Heart left ventricle (tissue), 16 donors: Measurements from ENCODE around the gene FJX1. TPM values are rescaled to one million over a fixed set of nuclear protein-coding genes. Genes with fewer than 3 reads are reported as not detected.

Experiments
- ATAC-seq, 4 donors: fragments of 200-7000 bp; cut with Tn5 transposase; one replicate each; pipeline ENCODE4 v1.9.1; 2020 to 2022; ENCODE audit warnings: moderate library complexity in 4 of 4, mild to moderate bottlenecking in 3 of 4, moderate number of reproducible peaks in 1 of 4
- DNase-seq, 5 donors: peaks; one replicate each; pipeline ENCODE4 v3.0.0-alpha.2; 2020
- H3K27ac ChIP-seq, 12 donors: fragments of 200-600 bp; sonication (generic) in 4 of 12; one replicate each; pipeline versions ENCODE4 v1.5.0 to v1.8.0; 2016 to 2022; ENCODE audit warnings: mild to moderate bottlenecking in 2 of 12
- H3K27me3 ChIP-seq, 9 donors: fragments of 200-600 bp; sonication (generic) in 2 of 9; one replicate each; pipeline versions ENCODE4 v1.5.1 to v1.8.0; 2016 to 2022; ENCODE audit warnings: mild to moderate bottlenecking in 3 of 9
- H3K36me3 ChIP-seq, 9 donors: fragments of 200-600 bp; sonication (generic) in 2 of 9; one replicate each; pipeline versions ENCODE4 v1.5.0 to v1.8.0; 2018 to 2022; ENCODE audit warnings: mild to moderate bottlenecking in 2 of 9
- H3K4me1 ChIP-seq, 12 donors: fragments of 200-600 bp; sonication (generic) in 4 of 12; one replicate each; pipeline versions ENCODE4 v1.5.0 to v1.8.0; 2016 to 2022; ENCODE audit warnings: mild to moderate bottlenecking in 3 of 12
- H3K4me3 ChIP-seq, 12 donors: fragments of 200-600 bp; sonication (generic) in 4 of 12; one replicate each; pipeline versions ENCODE4 v1.5.0 to v1.8.0; 2017 to 2022; ENCODE audit warnings: mild to moderate bottlenecking in 9 of 12, moderate library complexity in 4 of 12
- H3K9me3 ChIP-seq, 12 donors: fragments of 200-600 bp; sonication (generic) in 4 of 12; one replicate each; pipeline versions ENCODE4 v1.5.0 to v1.8.0; 2016 to 2022; ENCODE audit warnings: mild to moderate bottlenecking in 1 of 12
- POLR2A ChIP-seq, 2 donors: fragments of 450-650 bp; IDR thresholded peaks; one replicate each; pipeline ENCODE4 v1.6.1; 2017; ENCODE audit warnings: antibody characterized with exemption in 2 of 2, mild to moderate bottlenecking in 2 of 2, moderate library complexity in 2 of 2
- WGBS, 4 donors: extraction: QIAGEN DNeasy Blood & Tissue Kit in 2 of 4; methylation state at CpG; one replicate each; pipeline versions ENCODE4 v1.1.5 to v1.1.7; 2013 to 2018; 5-methylcytosine and 5-hydroxymethylcytosine counted together
- intact Hi-C, 10 donors: fragments of 100-400 bp; cut with DNase I; formaldehyde crosslinking; loops; one replicate each; pipeline versions ENCODE4 v1.11.1 to v1.14.2; 2022
- long read RNA-seq, 3 donors: library from polyadenylated mRNA; unstranded; transcript quantifications; one replicate each; pipeline ENCODE4 v2.0.0, GENCODE V29; 2020 to 2021
- polyA plus RNA-seq, 2 donors: library from polyadenylated mRNA; stranded (reverse); fragments of 200-250 nt; gene quantifications; one replicate each; pipeline ENCODE4 v1.2.3, GENCODE V29; 2013
- total RNA-seq, 9 donors: library from RNA; depleted of rRNA in 2 of 9; stranded (reverse); fragments of >200 nt in 2 of 9; fragmentation: NEBNext Ultra II Directional in 3 of 9; extraction: Animal tissue kit (Norgen Biotek cat#: 25700) in 3 of 9; gene quantifications; one replicate each; pipeline versions ENCODE4 v1.1.0 to v1.2.4, GENCODE V29; 2016 to 2023
- TF ChIP-seq, protein P1 (sequence below), 12 donors: fragments of 200-600 bp; sonication (generic) in 4 of 12; IDR thresholded peaks; one replicate each; pipeline versions ENCODE4 v1.5.0 to v1.8.0; 2018 to 2022; ENCODE audit warnings: antibody characterized with exemption in 12 of 12, mild to moderate bottlenecking in 5 of 12
- donor health status: ischemic (EF 13 %, LVEDD 7.1; RV severe dilation, severe dysfunction).
- donor health status: healthy with polysubstance abuse.
- donor health status: DM: no; HTN: yes; CAD: no.
- donor health status: DM: no; HTN: no; CAD: no.
- donor health status: ischemic (EF 25% LVEDD 6.9; RV normal size, moderate dysfunction).
- donor health status: ischemic (EF 25% LVEDD 5.7; RV mildly dilated, moderate dysfunction).
- donor health status: healthy.
- donor health status: DM: yes; HTN: yes; CAD: no.
- donor health status: ischemic (EF 35%, LVEDD 5.7; RV mildly dilated, moderate dysfunction).
- donor health status: nonischemic (EF 11% LVEDD 7.7; RV severe dilation, severe dysfunction).
- donor health status: DM: yes; HTN: yes; CAD: no.
- donor health status: PGD.
- donor health status: ischemic (EF 29% LVEDD 5.4; RV normal size, mild dysfunction).
- donor health status: nonischemic (EF 23%, LVEDD 6.1; RV moderate dilation, normal function).

Gene FJX1, protein sequence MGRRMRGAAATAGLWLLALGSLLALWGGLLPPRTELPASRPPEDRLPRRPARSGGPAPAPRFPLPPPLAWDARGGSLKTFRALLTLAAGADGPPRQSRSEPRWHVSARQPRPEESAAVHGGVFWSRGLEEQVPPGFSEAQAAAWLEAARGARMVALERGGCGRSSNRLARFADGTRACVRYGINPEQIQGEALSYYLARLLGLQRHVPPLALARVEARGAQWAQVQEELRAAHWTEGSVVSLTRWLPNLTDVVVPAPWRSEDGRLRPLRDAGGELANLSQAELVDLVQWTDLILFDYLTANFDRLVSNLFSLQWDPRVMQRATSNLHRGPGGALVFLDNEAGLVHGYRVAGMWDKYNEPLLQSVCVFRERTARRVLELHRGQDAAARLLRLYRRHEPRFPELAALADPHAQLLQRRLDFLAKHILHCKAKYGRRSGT
- total RNA-seq (1 to 10 TPM in 8 of 9 donors, under 1 TPM in 1; 0.55 to 7.2 (median 2.3) TPM), polyA plus RNA-seq (1 to 10 TPM in 1 of 2 donors, under 1 TPM in 1; 0.61 to 3.3 TPM)
- long read RNA-seq, donor 1, partial matches to known transcripts: 0 of 2 reads
- long read RNA-seq, donor 1, other reads (novel, unspliced or antisense): 0 of 2 reads
- long read RNA-seq, donor 2, partial matches to known transcripts: 0 of 2 reads
- long read RNA-seq, donor 2, other reads (novel, unspliced or antisense): 0 of 2 reads
- long read RNA-seq, donor 3, partial matches to known transcripts: 0 of 5 reads
- long read RNA-seq, donor 3, other reads (novel, unspliced or antisense): 1 of 5 reads

DNA sequence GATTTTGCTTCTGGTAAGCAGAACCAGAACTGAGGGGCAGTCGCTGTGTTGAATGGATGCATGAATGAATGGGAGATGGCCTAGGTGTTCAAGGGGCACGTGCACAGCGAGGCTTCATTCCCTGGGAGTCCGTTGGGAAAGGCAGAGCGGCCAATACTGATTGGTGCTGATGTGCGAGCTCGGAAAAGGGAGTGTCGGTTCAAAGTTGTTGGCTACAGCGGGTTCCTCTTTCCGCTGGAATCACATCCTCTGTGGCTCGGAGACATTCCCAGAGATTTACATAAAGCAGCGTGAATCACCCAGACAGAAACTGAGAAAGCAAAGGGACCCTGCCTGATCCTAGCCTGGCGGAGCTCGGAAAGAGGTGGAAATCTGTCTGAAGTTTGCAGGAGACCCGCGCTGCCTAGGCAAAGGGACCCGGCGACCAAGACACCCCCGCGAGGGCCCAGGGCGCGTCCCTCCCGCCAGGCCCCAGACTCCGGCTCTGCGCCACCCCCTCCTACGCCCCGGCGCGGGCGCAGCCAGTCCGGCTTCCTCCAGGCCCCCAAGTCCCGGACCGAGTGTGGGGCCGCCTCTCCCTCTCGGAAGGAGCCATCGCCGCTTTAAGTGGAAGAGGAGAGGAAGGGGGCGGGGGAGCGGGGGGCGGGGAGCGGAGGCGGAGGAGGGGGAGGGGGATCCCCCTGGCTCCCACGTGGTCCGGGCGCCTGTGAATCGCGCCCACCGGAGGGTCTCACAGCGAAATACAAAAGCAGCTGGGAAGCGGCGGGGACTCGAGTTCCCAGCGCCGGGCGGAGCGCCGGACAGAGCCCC is at the start of gene FJX1:
Gene FJX1 (plus strand): TSS at position 774 of the 810 bp plus-strand sequence. CDS start 177 bp downstream, outside the sequence.
- peak within 1 kb of the TSS; percentile 37 to 91 (median 83) for H3K27ac ChIP-seq
- no peaks in the 10 kb centered on the region for H3K36me3 ChIP-seq
- intact Hi-C loops: loop anchor here (2.0 to 10.0 kb wide), 18 partner anchors 44 to 859 kb away; partner anchors contain the start of genes TRIM44 (in 4 of the 10) and LDLRAD3 (in 1 of the 10)
- WGBS, 4 donors: 1 to 5% (median 3%) methylated on average over 23 to 54 of the region's 57 CpGs
- H3K9me3 ChIP-seq: no peaks in the 10 kb centered on the region
- peak within 1 kb of the TSS; percentile 49 to 73 (median 63) for H3K4me3 ChIP-seq
- H3K27me3 ChIP-seq: peaks cover 0 to 61% (median 4%) of the 10 kb centered on the region in 9 donors
- ATAC-seq (peak; percentile 48 to 80 (median 78)), DNase-seq (peak; percentile 61 to 79 (median 72))
- peak in 1 of 2 donors; percentile 35 for TF ChIP-seq POLR2A (IDR thresholded peaks at IDR 0.05)
- TF ChIP-seq, protein P1, sequence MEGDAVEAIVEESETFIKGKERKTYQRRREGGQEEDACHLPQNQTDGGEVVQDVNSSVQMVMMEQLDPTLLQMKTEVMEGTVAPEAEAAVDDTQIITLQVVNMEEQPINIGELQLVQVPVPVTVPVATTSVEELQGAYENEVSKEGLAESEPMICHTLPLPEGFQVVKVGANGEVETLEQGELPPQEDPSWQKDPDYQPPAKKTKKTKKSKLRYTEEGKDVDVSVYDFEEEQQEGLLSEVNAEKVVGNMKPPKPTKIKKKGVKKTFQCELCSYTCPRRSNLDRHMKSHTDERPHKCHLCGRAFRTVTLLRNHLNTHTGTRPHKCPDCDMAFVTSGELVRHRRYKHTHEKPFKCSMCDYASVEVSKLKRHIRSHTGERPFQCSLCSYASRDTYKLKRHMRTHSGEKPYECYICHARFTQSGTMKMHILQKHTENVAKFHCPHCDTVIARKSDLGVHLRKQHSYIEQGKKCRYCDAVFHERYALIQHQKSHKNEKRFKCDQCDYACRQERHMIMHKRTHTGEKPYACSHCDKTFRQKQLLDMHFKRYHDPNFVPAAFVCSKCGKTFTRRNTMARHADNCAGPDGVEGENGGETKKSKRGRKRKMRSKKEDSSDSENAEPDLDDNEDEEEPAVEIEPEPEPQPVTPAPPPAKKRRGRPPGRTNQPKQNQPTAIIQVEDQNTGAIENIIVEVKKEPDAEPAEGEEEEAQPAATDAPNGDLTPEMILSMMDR (IDR thresholded peaks at IDR 0.05): no peak
- peaks cover 3 to 43% (median 25%) of the 10 kb centered on the region in 12 donors for H3K4me1 ChIP-seq

DNA sequence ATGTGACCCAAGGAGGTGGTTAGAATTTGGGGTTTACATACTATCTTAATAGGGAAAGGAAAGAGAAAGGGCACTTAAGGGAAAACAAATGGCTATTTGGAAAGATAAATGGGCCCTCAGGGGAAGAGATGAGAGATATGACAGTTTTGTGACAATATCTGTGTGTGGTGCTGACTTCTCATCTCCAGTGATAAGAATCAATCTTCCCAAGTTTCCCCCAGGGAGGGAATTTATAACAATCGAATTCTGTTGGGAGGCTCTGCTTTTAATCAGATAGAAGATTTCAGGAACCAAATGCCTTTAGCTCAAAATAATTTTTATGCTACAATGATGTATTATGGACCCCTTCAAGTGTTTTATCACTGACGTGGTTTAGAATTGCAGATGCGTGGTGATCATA is 46.6 kb upstream of the FJX1 start:
- H3K36me3 ChIP-seq: no peaks in the 10 kb centered on the region
- intact Hi-C loops: no loop called here
- peaks cover 0 to 23% (median 0%) of the 10 kb centered on the region in 12 donors for H3K9me3 ChIP-seq
- WGBS, 4 donors: 61 to 70% (median 67%) methylated on average over 3 of the region's 3 CpGs
- H3K4me3 ChIP-seq: no peak overlapping the region
- DNase-seq (no peak), ATAC-seq (no peak)
- TF ChIP-seq POLR2A (IDR thresholded peaks at IDR 0.05): no peak
- TF ChIP-seq, protein P1 (IDR thresholded peaks at IDR 0.05): no peak
- no peak overlapping the region for H3K27ac ChIP-seq
- H3K27me3 ChIP-seq: peaks cover 0 to 5% (median 0%) of the 10 kb centered on the region in 9 donors
- no peaks in the 10 kb centered on the region for H3K4me1 ChIP-seq

DNA sequence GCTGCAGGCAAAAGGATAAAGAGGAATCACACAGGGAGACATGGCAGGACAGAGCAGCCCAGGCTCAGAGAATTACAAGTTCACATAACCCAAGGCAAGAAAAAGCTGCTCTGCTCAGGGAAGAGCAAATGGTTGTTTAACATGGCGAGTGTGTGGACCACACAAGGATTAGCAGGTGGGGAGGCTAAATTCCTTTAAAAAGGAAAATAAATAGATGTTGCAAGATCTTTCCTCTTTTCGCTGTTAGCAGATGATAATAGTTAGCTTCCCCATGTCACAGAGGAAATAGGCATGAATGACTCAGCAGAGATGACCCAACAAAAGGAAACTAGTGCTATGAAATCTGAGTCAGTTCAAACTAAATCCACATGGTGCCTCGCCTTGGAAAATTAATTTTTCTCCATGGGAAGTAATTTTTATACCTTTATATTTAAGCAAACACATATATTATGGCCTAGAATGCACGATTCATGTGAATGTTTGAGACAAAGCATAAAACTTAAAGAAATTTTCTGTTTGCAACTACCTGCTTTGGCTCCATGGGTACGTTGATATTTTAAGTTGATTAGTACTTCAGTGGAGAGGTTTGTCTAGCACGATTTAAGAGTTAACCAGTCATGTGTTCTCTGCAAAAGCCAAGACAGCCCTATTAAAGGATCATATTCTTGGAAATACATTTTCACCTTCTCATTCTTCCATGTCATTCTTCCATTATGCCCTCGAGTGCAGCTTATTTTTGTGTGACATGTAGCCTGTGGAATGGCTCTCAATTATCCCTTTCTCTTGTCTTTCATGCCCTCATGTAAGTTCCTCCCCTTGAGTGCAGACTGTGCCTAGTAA is 38.5 kb upstream of the FJX1 start:
- Histone ChIP-seq H3K4me3 (no peak overlapping the region), H3K27ac (peak overlapping the region in 1 of 12 donors; percentile 32), H3K27me3 (peaks cover 0 to 9% (median 0%) of the 10 kb centered on the region in 9 donors), H3K36me3 (no peaks in the 10 kb centered on the region), H3K4me1 (peaks cover 0 to 9% (median 0%) of the 10 kb centered on the region in 12 donors), H3K9me3 (no peaks in the 10 kb centered on the region)
- WGBS, 4 donors: 67 to 75% (median 72%) methylated on average over 7 of the region's 7 CpGs
- DNase-seq (no peak), ATAC-seq (peak in 2 of 4 donors; percentile 42 to 51)
- TF ChIP-seq POLR2A (IDR thresholded peaks at IDR 0.05): no peak
- TF ChIP-seq, protein P1 (IDR thresholded peaks at IDR 0.05): no peak
- intact Hi-C loops: no loop called here
